ENCODE measurements around the gene ANO5.

ANO5 gene

DNA sequence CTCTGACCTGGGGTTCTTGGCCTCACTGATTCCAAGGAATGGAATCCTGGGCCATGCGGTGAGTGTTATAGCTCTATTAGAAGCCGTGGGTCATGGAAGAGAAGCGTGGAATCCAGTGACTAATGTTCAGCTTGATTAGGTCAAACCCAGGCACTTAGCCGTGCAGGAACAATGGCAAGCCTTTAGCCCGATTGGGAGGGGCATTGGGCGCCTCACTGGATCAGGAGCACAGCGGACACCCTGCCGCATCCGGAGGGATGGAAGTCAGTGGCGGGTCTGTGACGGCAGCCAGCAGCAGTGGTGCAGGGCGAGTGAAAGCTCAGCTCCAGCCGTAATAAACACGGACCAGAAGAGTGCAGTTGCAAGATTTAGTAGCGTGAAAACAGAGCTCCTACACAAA lies 124.8 kb downstream of the ANO5 start:
- TF ChIP-seq, protein P1, sequence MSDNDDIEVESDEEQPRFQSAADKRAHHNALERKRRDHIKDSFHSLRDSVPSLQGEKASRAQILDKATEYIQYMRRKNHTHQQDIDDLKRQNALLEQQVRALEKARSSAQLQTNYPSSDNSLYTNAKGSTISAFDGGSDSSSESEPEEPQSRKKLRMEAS (IDR thresholded peaks at IDR 0.05): no peak
- TF ChIP-seq, protein P2, sequence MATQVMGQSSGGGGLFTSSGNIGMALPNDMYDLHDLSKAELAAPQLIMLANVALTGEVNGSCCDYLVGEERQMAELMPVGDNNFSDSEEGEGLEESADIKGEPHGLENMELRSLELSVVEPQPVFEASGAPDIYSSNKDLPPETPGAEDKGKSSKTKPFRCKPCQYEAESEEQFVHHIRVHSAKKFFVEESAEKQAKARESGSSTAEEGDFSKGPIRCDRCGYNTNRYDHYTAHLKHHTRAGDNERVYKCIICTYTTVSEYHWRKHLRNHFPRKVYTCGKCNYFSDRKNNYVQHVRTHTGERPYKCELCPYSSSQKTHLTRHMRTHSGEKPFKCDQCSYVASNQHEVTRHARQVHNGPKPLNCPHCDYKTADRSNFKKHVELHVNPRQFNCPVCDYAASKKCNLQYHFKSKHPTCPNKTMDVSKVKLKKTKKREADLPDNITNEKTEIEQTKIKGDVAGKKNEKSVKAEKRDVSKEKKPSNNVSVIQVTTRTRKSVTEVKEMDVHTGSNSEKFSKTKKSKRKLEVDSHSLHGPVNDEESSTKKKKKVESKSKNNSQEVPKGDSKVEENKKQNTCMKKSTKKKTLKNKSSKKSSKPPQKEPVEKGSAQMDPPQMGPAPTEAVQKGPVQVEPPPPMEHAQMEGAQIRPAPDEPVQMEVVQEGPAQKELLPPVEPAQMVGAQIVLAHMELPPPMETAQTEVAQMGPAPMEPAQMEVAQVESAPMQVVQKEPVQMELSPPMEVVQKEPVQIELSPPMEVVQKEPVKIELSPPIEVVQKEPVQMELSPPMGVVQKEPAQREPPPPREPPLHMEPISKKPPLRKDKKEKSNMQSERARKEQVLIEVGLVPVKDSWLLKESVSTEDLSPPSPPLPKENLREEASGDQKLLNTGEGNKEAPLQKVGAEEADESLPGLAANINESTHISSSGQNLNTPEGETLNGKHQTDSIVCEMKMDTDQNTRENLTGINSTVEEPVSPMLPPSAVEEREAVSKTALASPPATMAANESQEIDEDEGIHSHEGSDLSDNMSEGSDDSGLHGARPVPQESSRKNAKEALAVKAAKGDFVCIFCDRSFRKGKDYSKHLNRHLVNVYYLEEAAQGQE (IDR thresholded peaks at IDR 0.05; ENCODE audit: low read depth): no peak
- TF ChIP-seq TEAD4 (IDR thresholded peaks at IDR 0.05) (no peak), YY1 (IDR thresholded peaks at IDR 0.05; ENCODE audit: low read depth) (no peak), TAF1 (IDR thresholded peaks at IDR 0.05; ENCODE audit: low read depth) (no peak), EP300 (IDR thresholded peaks at IDR 0.05; ENCODE audit: borderline replicate concordance) (no peak), EGR1 (IDR thresholded peaks at IDR 0.05) (no peak)
- TF ChIP-seq, protein P3, sequence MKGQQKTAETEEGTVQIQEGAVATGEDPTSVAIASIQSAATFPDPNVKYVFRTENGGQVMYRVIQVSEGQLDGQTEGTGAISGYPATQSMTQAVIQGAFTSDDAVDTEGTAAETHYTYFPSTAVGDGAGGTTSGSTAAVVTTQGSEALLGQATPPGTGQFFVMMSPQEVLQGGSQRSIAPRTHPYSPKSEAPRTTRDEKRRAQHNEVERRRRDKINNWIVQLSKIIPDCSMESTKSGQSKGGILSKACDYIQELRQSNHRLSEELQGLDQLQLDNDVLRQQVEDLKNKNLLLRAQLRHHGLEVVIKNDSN (IDR thresholded peaks at IDR 0.05): no peak

DNA sequence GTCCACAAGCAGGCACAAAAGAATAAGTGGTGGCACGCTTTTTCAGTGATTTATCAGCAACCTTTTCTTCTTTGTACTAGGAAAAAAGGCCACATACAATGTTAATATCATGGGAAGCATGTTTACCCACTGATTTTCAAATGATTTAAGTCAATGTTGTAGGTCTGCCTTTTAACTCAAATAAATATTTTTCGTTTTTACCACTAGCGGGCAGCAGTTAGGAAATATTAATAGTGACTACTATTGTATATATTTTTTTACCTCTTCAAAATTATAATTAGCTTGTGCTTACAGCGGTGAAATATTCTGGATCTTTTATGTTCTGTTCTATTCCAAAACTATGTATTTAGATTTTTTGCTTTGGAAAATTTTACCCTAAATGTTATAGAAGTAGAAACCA lies 138.9 kb downstream of the ANO5 start:
- TF ChIP-seq FOXM1 (IDR thresholded peaks at IDR 0.05; ENCODE audit: borderline replicate concordance, low read depth) (no peak), ZBTB7A (IDR thresholded peaks at IDR 0.05; ENCODE audit: low read depth) (no peak), RAD21 (IDR thresholded peaks at IDR 0.05; ENCODE audit: low read depth) (no peak), TCF12 (IDR thresholded peaks at IDR 0.05; ENCODE audit: low read depth) (no peak), CREB1 (IDR thresholded peaks at IDR 0.05; ENCODE audit: low read depth) (no peak)
- TF ChIP-seq, protein P3 (IDR thresholded peaks at IDR 0.05): no peak
